GM18861 (cell line): ENCODE measurements around the gene DTWD1.
"Not testable (repeated sequence)": the region's sequence is repeated elsewhere in the genome, so short reads cannot be mapped to it uniquely, and the experiment has no call there.

Source experiments
- ATAC-seq: cut with Tn5 transposase; IDR thresholded peaks from one replicate; pipeline ENCODE4 v1.9.1; 2021; ENCODE audit not compliant: unreplicated experiment

The DTWD1 gene

DNA sequence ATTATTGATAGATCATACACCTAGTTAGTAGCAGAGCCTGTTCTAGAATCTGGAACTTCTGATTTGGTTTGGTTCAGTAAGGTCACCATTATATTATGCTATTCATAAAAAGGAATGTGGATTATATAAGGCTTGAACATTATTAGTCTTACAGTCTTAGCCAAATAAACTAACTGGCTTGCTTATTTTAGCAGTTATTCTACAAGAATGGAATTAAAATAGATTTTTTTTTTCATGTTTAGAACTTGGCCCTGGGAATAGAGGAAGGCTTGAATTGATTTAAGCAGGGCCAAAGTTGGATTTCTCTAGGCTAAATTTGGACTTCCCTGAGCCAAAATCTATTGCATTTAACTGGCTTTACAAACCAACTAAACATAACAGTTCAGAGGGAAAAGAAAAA, 24.4 kb downstream of the DTWD1 start:
- ATAC-seq: no peak

DNA sequence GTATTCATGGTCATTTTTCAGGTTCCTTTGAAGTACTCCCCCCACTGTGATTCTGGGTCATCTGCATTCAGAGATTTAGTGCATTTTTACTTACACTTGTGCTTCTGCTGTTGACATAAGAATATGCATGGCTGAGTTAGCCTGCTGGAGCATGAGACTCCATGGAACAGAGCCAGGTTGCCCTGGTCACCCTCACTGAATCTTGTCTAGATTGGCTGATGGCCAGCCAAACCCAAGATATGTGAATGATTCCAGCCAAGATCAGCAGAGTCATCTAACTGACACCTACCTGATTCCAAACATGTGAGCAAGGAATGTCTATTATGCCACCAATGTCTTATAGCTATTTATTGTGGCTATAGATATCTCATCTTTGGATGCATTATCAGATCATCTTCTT, 25.1 kb downstream of the DTWD1 start:
- ATAC-seq: no peak

- ATAC-seq: no peak
Observed at GRCh38 chr15:49646891-49647290, 26.0 kb downstream of the DTWD1 start.

GRCh38 chr15:49649987-49650386, 29.1 kb downstream of the DTWD1 start:
- no peak for ATAC-seq

GRCh38 chr15:49650676-49651075, 29.8 kb downstream of the DTWD1 start:
- no peak for ATAC-seq

GRCh38 chr15:49652922-49653321, 32.1 kb downstream of the DTWD1 start:
- ATAC-seq: no peak

DNA sequence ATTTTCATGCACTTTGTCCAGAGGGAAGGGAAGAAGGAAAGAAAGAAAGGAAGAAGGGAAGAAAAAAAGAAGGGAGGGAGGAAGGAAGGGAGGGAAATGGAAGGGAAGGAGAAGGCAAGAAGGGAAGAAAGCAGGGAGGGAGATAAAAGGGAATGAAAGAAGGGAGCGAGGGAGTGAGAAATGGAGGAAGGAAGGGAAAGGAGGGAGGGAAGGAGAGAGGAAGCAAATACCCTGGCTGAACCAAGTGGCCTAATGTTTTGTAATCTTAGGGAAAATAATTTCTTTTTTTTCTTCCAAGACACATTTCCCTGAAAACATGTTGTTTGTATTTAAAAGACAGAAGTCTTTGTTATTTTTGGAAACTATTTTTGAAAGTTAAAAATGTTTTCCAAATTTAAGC, 35.9 kb downstream of the DTWD1 start:
- no peak for ATAC-seq

- ATAC-seq: no peak
Observed at GRCh38 chr15:49664716-49665115, 43.9 kb downstream of the DTWD1 start.

- ATAC-seq: not testable (repeated sequence)
Observed at GRCh38 chr15:49666486-49666885, 45.6 kb downstream of the DTWD1 start.

DNA sequence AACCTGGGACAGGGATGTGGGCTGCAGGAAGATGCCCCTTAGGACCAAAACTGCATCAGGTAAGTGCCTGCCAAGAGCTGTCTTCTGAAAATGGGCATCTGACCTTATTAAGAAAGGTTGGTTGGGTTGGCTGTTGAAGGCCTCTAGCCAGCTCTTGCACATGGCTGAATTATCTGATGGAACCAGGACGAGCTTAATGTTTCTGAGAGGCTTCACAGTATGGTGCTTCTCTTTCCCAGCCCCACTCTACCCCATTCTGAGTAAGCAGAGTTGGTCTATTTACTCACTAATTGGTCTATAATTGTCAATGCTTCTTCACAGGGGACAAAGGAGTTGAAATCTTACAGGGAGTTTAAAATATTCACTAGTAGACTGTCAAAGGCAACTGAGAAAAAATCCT, 48.4 kb downstream of the DTWD1 start:
- ATAC-seq: no peak

DNA sequence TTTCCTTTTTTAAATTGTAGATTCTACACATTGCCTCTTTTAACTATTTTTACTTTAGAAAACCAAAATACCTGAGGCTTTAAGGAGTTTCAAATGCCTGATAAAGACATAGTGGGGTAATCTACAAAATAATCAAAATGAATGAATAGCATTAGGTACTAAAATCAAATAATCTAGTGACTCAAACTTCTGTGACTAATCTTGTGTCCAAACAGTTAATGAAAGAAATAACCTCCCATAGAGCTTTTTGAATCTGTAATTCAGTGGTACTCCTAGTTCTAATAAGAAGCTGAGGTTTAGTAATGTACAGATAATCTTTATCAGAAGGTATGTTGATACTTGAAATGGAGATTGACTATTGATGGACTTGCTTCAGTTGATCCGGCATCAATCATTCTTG, 53.0 kb downstream of the DTWD1 start:
- no peak for ATAC-seq

- no peak for ATAC-seq
Observed at GRCh38 chr15:49674370-49674769, 53.5 kb downstream of the DTWD1 start.

- no peak for ATAC-seq
Observed at GRCh38 chr15:49675041-49675440, 54.2 kb downstream of the DTWD1 start.

DNA sequence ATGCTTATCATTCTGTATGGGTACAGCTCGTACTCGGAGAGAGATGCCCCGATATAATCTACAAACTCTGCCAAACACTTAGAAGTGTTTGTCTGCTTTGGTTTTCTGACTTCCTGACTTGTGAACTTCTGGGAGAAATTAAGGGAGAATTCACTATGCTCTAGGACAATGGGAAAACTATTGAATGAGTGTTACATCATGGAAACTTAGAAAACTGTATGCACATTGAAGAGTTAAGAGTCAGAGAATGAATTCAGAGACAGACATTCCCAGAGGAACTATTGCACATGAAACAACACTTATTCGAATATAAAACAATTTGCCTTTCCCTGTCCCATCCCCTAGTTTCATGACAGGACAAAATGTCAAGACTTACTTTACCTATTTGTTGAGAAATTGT, 57.8 kb downstream of the DTWD1 start:
- no peak for ATAC-seq

DNA sequence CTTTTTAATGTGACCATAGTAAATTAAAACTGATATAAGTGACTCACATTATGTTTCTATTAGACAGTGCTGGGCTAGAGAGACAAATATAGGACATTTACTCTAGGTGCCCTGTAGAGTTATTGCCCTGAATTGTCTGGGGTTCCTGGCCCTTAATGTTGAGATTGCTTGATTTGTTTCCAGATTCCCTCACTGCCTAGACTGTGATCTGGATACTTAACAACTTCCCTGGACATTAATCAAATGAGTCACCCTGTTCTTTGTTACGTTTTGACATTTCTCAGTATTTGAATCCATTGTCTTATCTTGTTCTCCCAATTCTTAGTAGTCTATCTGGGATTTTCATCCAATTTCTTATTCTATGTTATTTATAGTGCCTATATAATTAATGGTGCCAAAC, 65.8 kb downstream of the DTWD1 start:
- ATAC-seq: no peak

DNA sequence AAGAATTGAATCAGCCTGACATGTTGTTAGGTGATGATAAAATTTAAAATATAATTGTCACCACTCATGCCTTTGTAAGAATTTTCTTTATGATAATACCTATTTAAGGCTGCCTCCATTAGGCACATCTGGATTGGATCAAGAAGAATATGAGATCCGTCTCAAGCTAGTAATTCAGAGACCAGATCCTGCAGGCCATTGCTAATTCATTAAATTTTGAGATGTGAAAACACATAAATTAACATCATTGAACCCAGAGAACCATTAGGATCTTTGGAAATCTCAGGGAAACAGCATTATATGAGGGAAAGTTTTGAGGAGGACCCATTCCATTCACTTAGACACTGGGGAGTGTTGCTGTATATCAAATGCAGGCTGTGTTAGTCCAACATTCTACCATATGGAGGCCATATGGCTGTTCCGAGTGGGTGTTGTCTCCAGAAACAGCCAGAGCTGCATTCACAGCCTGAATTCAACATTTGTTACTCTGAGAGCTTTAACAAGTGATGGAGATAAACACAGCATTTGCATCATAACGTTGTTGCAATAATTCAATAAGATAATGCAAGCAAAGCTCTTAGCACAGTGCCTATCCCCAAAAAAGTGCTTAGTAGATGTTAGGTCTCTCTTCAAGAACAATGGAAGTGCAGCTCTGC, 67.4 kb downstream of the DTWD1 start:
- ATAC-seq: no peak

DNA sequence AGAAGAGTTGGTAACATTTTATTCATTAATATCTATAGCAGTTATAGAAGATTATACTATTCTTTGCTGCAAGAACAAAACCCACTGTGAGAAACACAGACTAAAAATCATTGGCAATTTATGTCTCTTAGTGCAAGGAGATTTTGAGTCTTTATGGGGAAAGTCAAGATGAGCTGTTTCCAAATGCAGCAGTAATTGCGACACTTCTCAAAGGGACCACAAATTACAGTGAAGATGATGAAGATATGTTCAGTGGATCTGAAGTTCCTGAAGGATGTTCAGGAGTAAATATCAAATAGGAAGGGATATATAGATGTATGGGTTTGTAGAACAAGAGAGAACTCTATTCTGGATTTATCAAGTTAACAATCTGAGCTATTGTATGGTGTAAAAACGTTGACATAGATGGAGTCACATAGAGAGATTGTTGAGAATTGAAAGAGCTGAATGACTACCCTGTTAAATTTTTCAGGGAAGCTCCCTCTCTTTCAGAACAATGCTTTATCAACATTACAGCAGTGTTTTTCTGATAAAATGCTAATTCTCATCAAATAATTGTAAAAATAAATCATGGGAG, 71.8 kb downstream of the DTWD1 start:
- ATAC-seq: no peak

- ATAC-seq: no peak
Observed at GRCh38 chr15:49693498-49693897, 72.7 kb downstream of the DTWD1 start.

DNA sequence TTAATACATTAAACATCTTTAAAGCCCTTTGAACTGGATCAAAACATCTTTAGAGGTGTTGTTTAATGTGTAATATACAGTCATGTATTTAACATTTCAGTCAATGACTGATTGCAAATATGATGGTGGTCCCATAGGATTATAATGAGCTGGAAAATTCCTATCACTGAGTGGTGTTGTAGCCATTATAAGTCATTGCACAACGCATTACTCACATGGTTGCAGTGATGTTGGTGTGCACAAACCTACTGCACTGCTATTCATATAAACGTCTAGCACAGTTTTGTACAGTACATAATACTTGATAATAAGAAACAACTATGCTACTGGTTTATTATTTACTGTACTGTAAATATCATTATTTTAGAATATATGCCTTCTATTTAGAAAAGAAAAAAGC, 75.6 kb downstream of the DTWD1 start:
- no peak for ATAC-seq

GRCh38 chr15:49697121-49697520, 76.3 kb downstream of the DTWD1 start:
- no peak for ATAC-seq

DNA sequence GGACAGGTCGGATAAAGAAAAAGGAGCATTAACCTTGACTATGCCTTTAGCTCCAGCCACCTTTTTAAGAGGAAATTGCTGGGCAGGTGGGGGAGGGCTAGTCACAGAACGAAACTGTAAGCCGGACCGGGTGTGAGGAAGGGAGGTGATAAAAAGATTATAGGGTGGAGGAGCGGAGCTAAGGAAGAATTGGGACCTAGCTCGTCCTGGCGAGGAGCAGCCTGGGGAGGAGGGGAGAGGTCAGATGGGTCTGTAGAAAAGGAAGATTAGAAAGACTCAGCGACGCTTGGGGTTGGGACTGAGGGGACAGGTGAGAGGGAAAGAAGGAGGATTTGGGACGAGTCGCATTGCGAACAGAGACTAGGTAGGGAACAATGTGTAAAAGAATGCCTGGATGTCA, 82.1 kb downstream of the DTWD1 start:
- ATAC-seq: not testable (repeated sequence)
